ENCODE data around the gene AKAP12.
A peak's percentile ranks its signal among the peaks of the same experiment; 100 is the strongest.

Gene AKAP12

DNA sequence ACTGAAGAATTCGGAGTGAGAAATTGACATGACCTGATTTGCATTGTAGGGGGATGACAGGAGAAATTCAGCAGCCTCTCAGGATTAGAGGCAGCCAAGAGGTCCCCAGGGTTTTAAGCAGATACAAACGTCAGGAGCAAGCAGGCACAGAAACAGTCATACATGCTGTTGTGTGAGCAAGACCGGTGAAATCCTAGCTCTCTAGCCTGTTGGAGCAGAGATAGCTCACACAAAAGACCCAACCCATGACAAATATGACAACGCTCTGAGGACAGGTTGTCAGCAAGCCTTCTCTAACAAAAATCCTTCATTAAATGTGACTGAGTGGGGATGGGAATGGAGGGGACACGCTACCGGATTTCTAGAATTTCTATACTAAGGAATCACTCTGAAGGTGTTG is 23.0 kb upstream of the AKAP12 start:
- Histone ChIP-seq H3K4me1 (ENCODE audit: control insufficient read depth, insufficient read depth, low read length) (no peaks in the 10 kb centered on the region), H3K4me3 (ENCODE audit: low read depth, low read length) (no peak overlapping the region), H3K36me3 (ENCODE audit: control insufficient read depth, insufficient read depth, low read length) (no peaks in the 10 kb centered on the region), H3K9ac (ENCODE audit: low read length) (no peak overlapping the region), H3K27me3 (ENCODE audit: control insufficient read depth, insufficient read depth, low read length) (no peaks in the 10 kb centered on the region), H3K9me3 (ENCODE audit: control insufficient read depth, insufficient read depth, low read depth, low read length) (peaks cover 13% of the 10 kb centered on the region), H3K27ac (ENCODE audit: low read depth, low read length) (no peak overlapping the region)

DNA sequence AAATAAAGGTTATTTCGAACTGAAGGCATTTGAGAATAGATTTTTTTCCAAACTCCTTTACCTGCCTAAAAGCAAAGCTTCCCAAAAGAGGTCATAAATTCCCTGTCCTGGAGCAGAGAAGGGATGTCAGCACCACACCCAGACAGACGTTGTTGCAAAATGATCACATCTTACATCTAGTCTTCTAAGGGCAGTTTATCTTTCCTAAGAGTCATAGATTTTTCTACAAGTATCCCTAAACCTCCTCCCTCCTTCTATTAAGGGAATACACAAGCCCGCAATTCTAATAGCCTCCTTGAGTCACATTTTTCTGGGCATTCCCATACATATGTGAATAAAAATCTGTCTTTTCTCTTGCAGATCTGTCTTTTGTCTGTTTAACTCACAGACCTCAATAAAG is 20.6 kb upstream of the AKAP12 start:
- Histone ChIP-seq H3K4me3 (ENCODE audit: low read depth, low read length) (no peak overlapping the region), H3K9ac (ENCODE audit: low read length) (no peak overlapping the region), H3K27ac (ENCODE audit: low read depth, low read length) (no peak overlapping the region), H3K9me3 (ENCODE audit: control insufficient read depth, insufficient read depth, low read depth, low read length) (no peaks in the 10 kb centered on the region), H3K36me3 (ENCODE audit: control insufficient read depth, insufficient read depth, low read length) (no peaks in the 10 kb centered on the region), H3K27me3 (ENCODE audit: control insufficient read depth, insufficient read depth, low read length) (no peaks in the 10 kb centered on the region), H3K4me1 (ENCODE audit: control insufficient read depth, insufficient read depth, low read length) (no peaks in the 10 kb centered on the region)

DNA sequence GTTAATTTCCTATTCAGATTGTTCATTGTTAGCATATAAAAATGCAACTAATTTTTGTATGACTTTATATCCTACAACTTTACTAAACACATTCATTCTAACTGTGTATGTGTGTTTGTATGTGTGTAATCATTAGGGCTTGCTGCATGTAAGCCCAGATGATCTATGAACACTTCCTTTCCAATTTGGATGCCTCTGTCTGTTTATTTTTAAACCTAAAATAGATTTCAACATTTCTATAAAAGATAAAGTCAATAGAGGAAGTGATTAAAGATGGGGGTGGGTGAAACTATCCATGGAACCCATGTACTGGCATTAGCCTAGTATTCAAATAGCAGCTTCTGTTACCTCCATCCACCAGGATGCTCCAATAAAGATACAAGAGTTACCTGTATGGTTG is 15.7 kb upstream of the AKAP12 start:
- no peaks in the 10 kb centered on the region for H3K36me3 ChIP-seq (ENCODE audit: control insufficient read depth, insufficient read depth, low read length)
- no peaks in the 10 kb centered on the region for H3K9me3 ChIP-seq (ENCODE audit: control insufficient read depth, insufficient read depth, low read depth, low read length)
- H3K9ac ChIP-seq (ENCODE audit: low read length) = no peak overlapping the region
- no peak overlapping the region for H3K27ac ChIP-seq (ENCODE audit: low read depth, low read length)
- no peaks in the 10 kb centered on the region for H3K27me3 ChIP-seq (ENCODE audit: control insufficient read depth, insufficient read depth, low read length)
- no peak overlapping the region for H3K4me3 ChIP-seq (ENCODE audit: low read depth, low read length)
- no peaks in the 10 kb centered on the region for H3K4me1 ChIP-seq (ENCODE audit: control insufficient read depth, insufficient read depth, low read length)

DNA sequence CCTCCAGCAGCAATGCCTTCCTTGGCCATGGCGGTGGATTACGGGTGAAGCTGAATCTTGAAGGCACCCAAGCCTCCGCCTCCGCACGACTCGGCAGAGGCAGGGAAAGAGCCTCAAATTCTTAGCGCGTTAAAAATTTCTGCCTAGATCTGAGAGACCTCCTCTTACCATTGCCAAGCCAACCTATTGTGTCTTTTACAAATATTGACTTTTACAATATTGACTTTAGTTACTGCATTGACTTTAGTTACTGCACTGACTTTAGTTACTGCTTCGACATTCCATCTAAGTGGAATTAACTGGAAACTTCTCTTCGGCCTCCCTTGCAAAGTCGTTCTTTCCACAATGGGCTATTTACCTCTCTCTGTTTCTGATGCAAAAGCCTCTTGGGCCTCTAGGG is 13.8 kb upstream of the AKAP12 start:
- Histone ChIP-seq H3K9ac (ENCODE audit: low read length) (no peak overlapping the region), H3K27ac (ENCODE audit: low read depth, low read length) (no peak overlapping the region), H3K36me3 (ENCODE audit: control insufficient read depth, insufficient read depth, low read length) (no peaks in the 10 kb centered on the region), H3K9me3 (ENCODE audit: control insufficient read depth, insufficient read depth, low read depth, low read length) (no peaks in the 10 kb centered on the region), H3K27me3 (ENCODE audit: control insufficient read depth, insufficient read depth, low read length) (no peaks in the 10 kb centered on the region), H3K4me1 (ENCODE audit: control insufficient read depth, insufficient read depth, low read length) (peaks cover 12% of the 10 kb centered on the region), H3K4me3 (ENCODE audit: low read depth, low read length) (no peak overlapping the region)

DNA sequence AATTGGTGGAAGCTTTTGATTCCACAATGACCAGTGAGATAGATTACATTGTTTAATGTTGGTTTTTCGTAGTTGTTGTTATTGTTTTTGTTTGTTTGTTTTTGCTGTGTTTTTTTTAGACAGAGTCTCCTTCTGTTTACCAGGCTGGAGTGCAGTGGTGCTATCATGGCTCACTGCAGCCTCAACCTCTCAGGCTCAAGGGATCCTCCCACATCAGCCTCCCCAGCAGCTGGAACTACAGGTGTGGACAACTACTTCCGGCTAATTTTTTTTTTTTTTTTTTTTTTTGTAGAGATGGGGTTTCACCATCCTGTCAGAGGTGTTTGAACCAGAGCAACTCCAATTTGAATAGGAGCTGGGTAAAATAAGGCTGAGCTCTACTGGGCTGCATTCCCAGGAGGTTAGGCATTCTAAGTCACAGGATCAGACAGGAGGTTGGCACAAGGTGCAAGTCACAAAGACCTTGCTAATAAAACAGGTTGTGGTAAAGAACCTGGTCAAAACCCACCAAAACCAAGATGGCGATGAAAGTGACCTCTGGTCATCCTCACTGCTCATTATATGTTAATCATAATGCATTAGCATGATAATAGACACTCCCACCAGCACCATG is 10.9 kb upstream of the AKAP12 start:
- no peaks in the 10 kb centered on the region for H3K36me3 ChIP-seq (ENCODE audit: control insufficient read depth, insufficient read depth, low read length)
- H3K27ac ChIP-seq (ENCODE audit: low read depth, low read length) = no peak overlapping the region
- H3K4me1 ChIP-seq (ENCODE audit: control insufficient read depth, insufficient read depth, low read length) = peaks cover 12% of the 10 kb centered on the region
- no peak overlapping the region for H3K4me3 ChIP-seq (ENCODE audit: low read depth, low read length)
- no peaks in the 10 kb centered on the region for H3K27me3 ChIP-seq (ENCODE audit: control insufficient read depth, insufficient read depth, low read length)
- H3K9ac ChIP-seq (ENCODE audit: low read length) = no peak overlapping the region
- no peaks in the 10 kb centered on the region for H3K9me3 ChIP-seq (ENCODE audit: control insufficient read depth, insufficient read depth, low read depth, low read length)

DNA sequence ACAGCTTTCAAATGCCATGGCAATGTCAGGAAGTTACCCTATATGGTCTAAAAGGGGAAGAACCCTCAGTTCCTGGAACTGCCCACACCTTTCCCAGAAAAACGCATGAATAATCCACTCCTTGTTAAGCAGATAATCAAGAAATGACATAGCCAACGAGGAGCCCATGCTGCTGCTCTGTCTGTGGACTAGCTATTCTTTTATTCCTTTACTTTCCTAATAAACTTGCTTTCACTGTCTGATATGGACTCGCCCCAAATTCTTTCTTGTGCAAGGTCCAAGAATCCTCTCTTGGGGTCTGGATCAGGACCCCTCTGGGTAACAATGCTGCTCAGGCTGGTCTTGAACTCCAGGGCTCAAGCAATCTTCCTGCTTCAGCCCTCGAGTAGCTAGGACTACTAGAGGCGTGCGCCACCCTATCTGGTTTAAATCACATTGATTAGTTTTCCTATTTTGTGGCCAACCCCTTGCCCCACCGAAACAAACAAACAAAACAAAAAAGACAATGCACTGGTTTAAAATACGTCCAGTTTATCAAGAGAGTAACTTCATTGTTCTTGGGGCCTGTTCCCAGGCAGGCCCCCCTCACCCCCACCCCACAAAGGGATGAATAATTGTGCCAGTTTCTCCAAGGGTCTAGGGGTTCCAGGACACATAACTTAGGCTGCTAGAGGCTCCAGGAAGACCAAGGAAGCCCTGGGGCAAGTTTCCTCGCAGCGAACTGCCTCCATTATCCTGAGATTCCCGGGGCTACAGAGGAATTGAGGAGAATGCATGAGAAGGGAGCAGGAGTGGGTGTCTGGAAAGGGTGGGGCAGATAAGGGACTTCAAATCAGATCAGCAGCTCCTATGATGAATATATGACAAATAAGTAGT is 10.1 kb upstream of the AKAP12 start:
- Histone ChIP-seq H3K9me3 (ENCODE audit: control insufficient read depth, insufficient read depth, low read depth, low read length) (no peaks in the 10 kb centered on the region), H3K4me3 (ENCODE audit: low read depth, low read length) (no peak overlapping the region), H3K4me1 (ENCODE audit: control insufficient read depth, insufficient read depth, low read length) (peaks cover 12% of the 10 kb centered on the region), H3K27ac (ENCODE audit: low read depth, low read length) (peak overlapping the region; percentile 63; the same call in 1 of the 2 replicates), H3K9ac (ENCODE audit: low read length) (peak overlapping the region; percentile 30), H3K36me3 (ENCODE audit: control insufficient read depth, insufficient read depth, low read length) (no peaks in the 10 kb centered on the region), H3K27me3 (ENCODE audit: control insufficient read depth, insufficient read depth, low read length) (no peaks in the 10 kb centered on the region)

DNA sequence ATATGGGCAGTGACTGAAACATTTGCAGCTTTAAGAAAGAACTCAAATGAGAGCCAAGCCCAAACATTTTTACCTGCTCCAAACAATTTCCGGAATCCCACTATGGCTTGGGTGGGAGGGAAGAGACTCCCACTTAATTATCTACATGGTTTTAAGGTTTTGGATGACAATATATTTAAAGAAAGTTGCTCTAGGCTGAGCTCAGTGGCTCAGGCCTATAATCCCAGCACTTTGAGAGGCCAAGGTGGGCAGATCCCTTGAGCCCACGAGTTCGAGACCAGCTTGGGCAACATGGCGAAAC is 9.5 kb upstream of the AKAP12 start:
- H3K4me3 ChIP-seq (ENCODE audit: low read depth, low read length) = no peak overlapping the region
- no peaks in the 10 kb centered on the region for H3K9me3 ChIP-seq (ENCODE audit: control insufficient read depth, insufficient read depth, low read depth, low read length)
- no peaks in the 10 kb centered on the region for H3K27me3 ChIP-seq (ENCODE audit: control insufficient read depth, insufficient read depth, low read length)
- peak overlapping the region; percentile 21 for H3K9ac ChIP-seq (ENCODE audit: low read length)
- H3K27ac ChIP-seq (ENCODE audit: low read depth, low read length) = peak overlapping the region; percentile 63; the same call in 1 of the 2 replicates
- no peaks in the 10 kb centered on the region for H3K36me3 ChIP-seq (ENCODE audit: control insufficient read depth, insufficient read depth, low read length)
- H3K4me1 ChIP-seq (ENCODE audit: control insufficient read depth, insufficient read depth, low read length) = peaks cover 12% of the 10 kb centered on the region

DNA sequence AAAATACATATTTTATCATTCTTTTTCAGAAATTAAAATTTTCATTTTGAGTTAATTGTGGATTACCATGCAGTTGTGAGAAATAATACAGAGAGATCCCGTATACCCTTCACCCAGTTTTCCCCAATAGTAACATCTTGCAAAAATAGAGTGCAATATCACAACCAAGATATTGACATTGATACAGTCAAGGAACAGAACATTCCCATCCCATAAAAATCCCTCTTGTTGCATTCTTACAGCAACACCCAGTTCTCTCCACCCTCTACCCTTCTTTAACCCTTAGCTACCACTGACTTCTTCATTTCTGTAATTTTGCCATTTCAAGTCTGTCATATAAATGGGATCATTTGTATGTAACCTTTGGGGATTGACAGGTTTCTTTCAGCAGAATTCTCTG is 6.9 kb upstream of the AKAP12 start:
- H3K27ac ChIP-seq (ENCODE audit: low read depth, low read length) = no peak overlapping the region
- H3K4me3 ChIP-seq (ENCODE audit: low read depth, low read length) = no peak overlapping the region
- no peaks in the 10 kb centered on the region for H3K9me3 ChIP-seq (ENCODE audit: control insufficient read depth, insufficient read depth, low read depth, low read length)
- H3K27me3 ChIP-seq (ENCODE audit: control insufficient read depth, insufficient read depth, low read length) = no peaks in the 10 kb centered on the region
- H3K9ac ChIP-seq (ENCODE audit: low read length) = no peak overlapping the region
- no peaks in the 10 kb centered on the region for H3K36me3 ChIP-seq (ENCODE audit: control insufficient read depth, insufficient read depth, low read length)
- H3K4me1 ChIP-seq (ENCODE audit: control insufficient read depth, insufficient read depth, low read length) = peaks cover 12% of the 10 kb centered on the region

DNA sequence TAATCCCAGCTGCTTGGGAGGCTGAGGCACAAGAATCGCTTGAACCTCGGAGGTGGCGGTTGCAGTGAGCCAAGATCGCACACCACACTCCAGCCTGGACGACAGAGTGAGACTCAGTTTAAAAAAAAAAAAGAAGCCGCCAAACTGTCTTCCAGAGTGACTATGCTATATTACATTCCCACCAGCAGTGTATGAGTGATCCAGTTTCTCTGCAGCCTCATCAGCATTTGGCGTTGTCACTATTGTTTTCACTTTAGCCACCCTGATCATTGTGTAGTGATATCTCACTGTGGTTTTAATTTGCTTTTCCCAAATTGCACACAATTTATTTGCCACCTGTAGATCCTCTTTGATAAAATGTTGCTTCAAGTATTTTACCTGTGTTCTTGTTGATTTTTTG is 6.0 kb upstream of the AKAP12 start:
- Histone ChIP-seq H3K9ac (ENCODE audit: low read length) (no peak overlapping the region), H3K27ac (ENCODE audit: low read depth, low read length) (no peak overlapping the region), H3K36me3 (ENCODE audit: control insufficient read depth, insufficient read depth, low read length) (no peaks in the 10 kb centered on the region), H3K27me3 (ENCODE audit: control insufficient read depth, insufficient read depth, low read length) (no peaks in the 10 kb centered on the region), H3K9me3 (ENCODE audit: control insufficient read depth, insufficient read depth, low read depth, low read length) (no peaks in the 10 kb centered on the region), H3K4me3 (ENCODE audit: low read depth, low read length) (no peak overlapping the region), H3K4me1 (ENCODE audit: control insufficient read depth, insufficient read depth, low read length) (peaks cover 12% of the 10 kb centered on the region)

DNA sequence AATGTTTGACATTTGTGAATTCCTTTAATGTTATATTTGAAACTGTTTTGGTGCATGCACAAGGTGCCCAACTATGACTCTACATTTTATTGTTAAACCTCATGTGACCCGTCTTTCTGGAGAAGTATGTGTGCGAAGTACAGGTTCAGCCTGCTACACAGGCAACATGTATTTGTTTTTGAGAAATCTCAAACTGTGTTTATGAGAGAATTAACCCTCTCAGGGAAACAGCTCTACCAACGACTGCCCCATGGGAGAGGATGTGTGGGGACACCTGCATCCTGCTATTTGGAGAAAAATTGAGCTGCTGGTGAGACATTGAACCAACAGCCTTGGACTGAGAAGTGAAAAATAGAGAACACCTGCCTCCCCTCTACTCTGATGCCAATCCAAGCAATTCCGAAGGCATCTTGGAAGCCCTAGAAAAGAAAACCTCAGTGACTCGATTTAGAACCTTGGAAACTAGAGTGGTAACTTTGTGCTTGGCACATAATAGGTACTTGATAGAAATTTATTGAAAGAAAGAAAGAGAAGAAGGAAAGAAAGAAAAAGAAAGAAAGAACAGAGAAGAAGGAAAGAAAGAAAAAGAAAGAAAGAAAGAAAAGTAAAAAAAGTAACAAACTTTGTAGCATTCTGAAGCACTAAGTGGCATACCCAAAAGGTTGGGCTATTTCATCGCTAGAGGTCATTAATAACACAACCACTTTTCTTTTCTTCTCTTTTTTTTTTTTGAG is 2.9 kb upstream of the AKAP12 start:
- Histone ChIP-seq H3K9me3 (ENCODE audit: control insufficient read depth, insufficient read depth, low read depth, low read length) (no peaks in the 10 kb centered on the region), H3K9ac (ENCODE audit: low read length) (no peak overlapping the region), H3K27me3 (ENCODE audit: control insufficient read depth, insufficient read depth, low read length) (no peaks in the 10 kb centered on the region), H3K36me3 (ENCODE audit: control insufficient read depth, insufficient read depth, low read length) (no peaks in the 10 kb centered on the region), H3K27ac (ENCODE audit: low read depth, low read length) (no peak overlapping the region), H3K4me3 (ENCODE audit: low read depth, low read length) (no peak overlapping the region), H3K4me1 (ENCODE audit: control insufficient read depth, insufficient read depth, low read length) (peaks cover 12% of the 10 kb centered on the region; the same call in 1 of the 2 replicates)
